Naive B cell (primary cell): ENCODE measurements around the gene TYR. TPM values are rescaled to one million over a fixed set of nuclear protein-coding genes. Genes with fewer than 3 reads are reported as not detected.

Source experiments
- ATAC-seq, 2 donors: fragments of 150-1000 bp; cut with Tn5 transposase; 2 replicates each; pipeline ENCODE4 v1.10.0; 2021; ENCODE audit warnings: low read depth in 2 of 2, mild to moderate bottlenecking in 2 of 2, moderate library complexity in 2 of 2
- DNase-seq: peaks from one replicate; pipeline ENCODE4 v3.0.0; 2022
- H3K27ac Mint-ChIP-seq, 6 donors: one replicate each; pipeline ENCODE4 v1.8.0; 2020 to 2022; ENCODE audit warnings: mild to moderate bottlenecking in 6 of 6, mixed read lengths in 6 of 6, moderate library complexity in 5 of 6, inconsistent platforms in 2 of 6
- H3K27me3 Mint-ChIP-seq, 3 donors: one replicate each; pipeline ENCODE4 v1.8.0; 2021 to 2022; ENCODE audit warnings: mixed read lengths in 3 of 3, mild to moderate bottlenecking in 1 of 3
- H3K36me3 Mint-ChIP-seq, 2 donors: one replicate each; pipeline ENCODE4 v1.8.0; 2020 to 2022; ENCODE audit warnings: mixed read lengths in 2 of 2, inconsistent platforms in 1 of 2, mild to moderate bottlenecking in 1 of 2
- H3K4me1 Mint-ChIP-seq, 3 donors: one replicate each; pipeline ENCODE4 v1.8.0; 2020 to 2022; ENCODE audit warnings: mixed read lengths in 3 of 3, inconsistent platforms in 1 of 3, mild to moderate bottlenecking in 1 of 3, moderate library complexity in 1 of 3
- H3K4me3 Mint-ChIP-seq, 8 donors: one replicate each; pipeline ENCODE4 v1.8.0; 2020 to 2022; ENCODE audit warnings: mild to moderate bottlenecking in 8 of 8, mixed read lengths in 8 of 8, moderate library complexity in 8 of 8, inconsistent platforms in 2 of 8
- H3K9me3 Mint-ChIP-seq, 7 donors: one replicate each; pipeline ENCODE4 v1.8.0; 2020 to 2022; ENCODE audit warnings: mixed read lengths in 7 of 7, mild to moderate bottlenecking in 5 of 7, inconsistent platforms in 2 of 7, moderate library complexity in 1 of 7
- polyA plus RNA-seq, 6 donors: library from polyadenylated mRNA; unstranded; fragments of 300-500 nt; fragmentation: Illumina TruSeq; gene quantifications; one replicate each; pipeline ENCODE4 v1.2.3, GENCODE V29; 2021; ENCODE audit warnings: low read depth in 6 of 6

Gene TYR
- not detected for polyA plus RNA-seq

- no peaks in the 10 kb centered on the region for H3K27me3 Mint-ChIP-seq
- no peak within 1 kb of the TSS for H3K27ac Mint-ChIP-seq
- H3K36me3 Mint-ChIP-seq: no peaks in the 10 kb centered on the region
- no peaks in the 10 kb centered on the region for H3K4me1 Mint-ChIP-seq
- peaks cover 0 to 11% (median 0%) of the 10 kb centered on the region in 7 donors for H3K9me3 Mint-ChIP-seq
- H3K4me3 Mint-ChIP-seq: no peak within 1 kb of the TSS
- ATAC-seq (no peak), DNase-seq (no peak)
Observed at GRCh38 chr11:89177691-89178231, at the start of gene TYR. Gene TYR (plus strand): TSS chr11:89177875. CDS start chr11:89177954, 79 bp downstream.

GRCh38 chr11:89136606-89137005 is 41.1 kb upstream of the TYR start:
- peaks cover 0 to 7% (median 0%) of the 10 kb centered on the region in 7 donors for H3K9me3 Mint-ChIP-seq
- no peak overlapping the region for H3K27ac Mint-ChIP-seq
- DNase-seq (no peak), ATAC-seq (no peak)
- no peaks in the 10 kb centered on the region for H3K36me3 Mint-ChIP-seq
- H3K27me3 Mint-ChIP-seq: no peaks in the 10 kb centered on the region
- H3K4me1 Mint-ChIP-seq: no peaks in the 10 kb centered on the region
- H3K4me3 Mint-ChIP-seq: no peak overlapping the region

- no peaks in the 10 kb centered on the region for H3K4me1 Mint-ChIP-seq
- peaks cover 0 to 6% (median 0%) of the 10 kb centered on the region in 7 donors for H3K9me3 Mint-ChIP-seq
- ATAC-seq: no peak
- no peaks in the 10 kb centered on the region for H3K36me3 Mint-ChIP-seq
- H3K27me3 Mint-ChIP-seq: no peaks in the 10 kb centered on the region
- no peak overlapping the region for H3K4me3 Mint-ChIP-seq
- no peak overlapping the region for H3K27ac Mint-ChIP-seq
- DNase-seq: no peak
Observed at GRCh38 chr11:89147229-89147628, 30.4 kb upstream of the TYR start.

GRCh38 chr11:89159974-89160373 is 17.7 kb upstream of the TYR start:
- peaks cover 0 to 3% (median 1%) of the 10 kb centered on the region in 7 donors for H3K9me3 Mint-ChIP-seq
- no peaks in the 10 kb centered on the region for H3K36me3 Mint-ChIP-seq

DNA sequence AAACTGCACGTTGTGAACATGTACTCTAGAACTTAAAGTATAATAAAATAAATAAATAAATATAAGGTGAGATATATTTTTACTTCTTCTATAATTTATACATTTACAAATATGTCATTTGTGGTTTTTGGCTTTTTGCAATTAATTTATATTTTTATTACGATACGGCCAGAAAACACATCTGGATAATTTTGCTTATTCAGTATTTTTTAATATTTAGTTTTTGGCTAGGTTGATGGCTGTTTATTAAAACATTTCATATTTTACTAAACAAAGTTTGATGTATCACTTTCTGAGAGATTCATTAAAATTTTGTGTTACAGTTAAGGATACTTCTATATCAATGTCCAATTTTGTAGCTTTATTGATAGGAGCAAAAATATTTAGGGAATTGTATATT is 15.7 kb upstream of the TYR start:
- no peak for DNase-seq
- H3K27me3 Mint-ChIP-seq: no peaks in the 10 kb centered on the region
- ATAC-seq: no peak
- H3K36me3 Mint-ChIP-seq: no peaks in the 10 kb centered on the region
- no peak overlapping the region for H3K27ac Mint-ChIP-seq
- H3K4me3 Mint-ChIP-seq: no peak overlapping the region
- H3K9me3 Mint-ChIP-seq: peaks cover 0 to 3% (median 0%) of the 10 kb centered on the region in 7 donors
- H3K4me1 Mint-ChIP-seq: no peaks in the 10 kb centered on the region

More at GRCh38 chr11:89159974-89160373, 17.7 kb upstream of the TYR start:
- Mint-ChIP-seq H3K4me1 (no peaks in the 10 kb centered on the region), H3K4me3 (no peak overlapping the region), H3K27ac (no peak overlapping the region), H3K27me3 (no peaks in the 10 kb centered on the region)
- ATAC-seq (no peak), DNase-seq (no peak)

DNA sequence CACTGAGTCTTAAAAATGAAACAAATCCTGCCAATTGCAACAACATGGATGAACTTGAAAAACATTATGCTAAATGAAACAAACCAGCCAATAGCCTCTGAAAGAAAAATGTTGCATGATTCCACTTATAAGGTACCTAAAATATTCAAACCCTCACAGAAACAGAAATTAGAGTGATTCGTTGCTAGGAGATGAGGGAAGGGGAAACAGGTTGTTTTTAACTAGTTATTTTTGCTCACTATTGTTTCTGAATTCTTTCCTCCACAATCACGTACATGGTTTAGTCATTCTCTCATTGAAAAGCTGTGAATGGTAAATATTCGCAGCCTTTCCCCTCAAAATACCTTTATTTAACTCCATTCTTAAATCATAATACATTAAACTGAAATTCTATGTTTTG is 14.0 kb upstream of the TYR start:
- no peak overlapping the region for H3K27ac Mint-ChIP-seq
- H3K36me3 Mint-ChIP-seq: no peaks in the 10 kb centered on the region
- H3K9me3 Mint-ChIP-seq: peaks cover 0 to 3% (median 0%) of the 10 kb centered on the region in 7 donors
- no peaks in the 10 kb centered on the region for H3K4me1 Mint-ChIP-seq
- DNase-seq (no peak), ATAC-seq (no peak)
- no peaks in the 10 kb centered on the region for H3K27me3 Mint-ChIP-seq
- H3K4me3 Mint-ChIP-seq: no peak overlapping the region

DNA sequence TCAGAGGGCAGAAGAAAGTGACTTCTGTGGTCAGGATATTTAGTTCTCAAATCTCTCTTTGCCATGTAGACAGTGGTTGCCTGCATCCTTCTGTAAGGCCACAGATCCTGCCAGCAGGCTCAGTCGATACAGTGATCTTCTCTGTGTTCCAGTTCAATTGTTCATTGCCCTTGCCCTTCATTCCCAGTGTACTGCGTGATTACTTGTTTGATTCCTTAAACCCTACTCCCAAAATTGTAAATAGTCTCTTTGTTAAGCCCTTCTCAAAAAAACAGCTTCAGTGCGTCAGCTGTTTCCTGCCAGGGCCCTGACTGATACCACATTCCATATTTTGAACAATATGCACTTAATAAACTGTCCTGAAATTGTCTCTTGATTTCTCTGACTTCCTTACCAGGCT is 9.3 kb upstream of the TYR start:
- DNase-seq (no peak), ATAC-seq (no peak)
- Mint-ChIP-seq H3K27ac (no peak overlapping the region), H3K36me3 (no peaks in the 10 kb centered on the region), H3K4me1 (no peaks in the 10 kb centered on the region), H3K4me3 (no peak overlapping the region), H3K27me3 (no peaks in the 10 kb centered on the region), H3K9me3 (peaks cover 0 to 3% (median 0%) of the 10 kb centered on the region in 7 donors)

DNA sequence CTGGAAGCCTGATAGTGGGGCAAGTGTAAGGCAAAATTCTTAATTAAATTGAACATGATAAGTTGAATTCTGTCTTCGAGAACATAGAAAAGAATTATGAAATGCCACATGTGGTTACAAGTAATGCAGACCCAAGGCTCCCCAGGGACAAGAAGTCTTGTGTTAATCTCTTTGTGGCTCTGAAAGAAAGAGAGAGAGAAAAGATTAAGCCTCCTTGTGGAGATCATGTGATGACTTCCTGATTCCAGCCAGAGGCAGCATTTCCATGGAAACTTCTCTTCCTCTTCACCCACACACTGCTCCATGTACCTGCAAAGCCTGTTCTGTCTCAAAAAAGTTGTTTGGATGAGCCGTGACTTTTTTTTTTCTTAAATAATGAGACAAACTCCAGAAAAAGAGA is 1.9 kb upstream of the TYR start:
- DNase-seq: no peak
- Mint-ChIP-seq H3K4me3 (no peak overlapping the region), H3K27ac (no peak overlapping the region), H3K27me3 (no peaks in the 10 kb centered on the region), H3K36me3 (no peaks in the 10 kb centered on the region), H3K4me1 (no peaks in the 10 kb centered on the region), H3K9me3 (peaks cover 0 to 11% (median 0%) of the 10 kb centered on the region in 7 donors)
- ATAC-seq: no peak

GRCh38 chr11:89176938-89177337 is 737 bp upstream of the TYR start:
- no peaks in the 10 kb centered on the region for H3K36me3 Mint-ChIP-seq
- no peaks in the 10 kb centered on the region for H3K27me3 Mint-ChIP-seq
- H3K9me3 Mint-ChIP-seq: peaks cover 0 to 11% (median 0%) of the 10 kb centered on the region in 7 donors
- H3K4me1 Mint-ChIP-seq: no peaks in the 10 kb centered on the region
- ATAC-seq (no peak), DNase-seq (no peak)
- no peak overlapping the region for H3K27ac Mint-ChIP-seq
- no peak overlapping the region for H3K4me3 Mint-ChIP-seq

- peaks cover 0 to 5% (median 2%) of the 10 kb centered on the region in 7 donors for H3K9me3 Mint-ChIP-seq
- ATAC-seq (no peak), DNase-seq (no peak)
- H3K36me3 Mint-ChIP-seq: no peaks in the 10 kb centered on the region
- no peaks in the 10 kb centered on the region for H3K27me3 Mint-ChIP-seq
- no peaks in the 10 kb centered on the region for H3K4me1 Mint-ChIP-seq
- H3K27ac Mint-ChIP-seq: no peak overlapping the region
- H3K4me3 Mint-ChIP-seq: no peak overlapping the region
Observed at GRCh38 chr11:89181111-89181510, 3.4 kb downstream of the TYR start.

DNA sequence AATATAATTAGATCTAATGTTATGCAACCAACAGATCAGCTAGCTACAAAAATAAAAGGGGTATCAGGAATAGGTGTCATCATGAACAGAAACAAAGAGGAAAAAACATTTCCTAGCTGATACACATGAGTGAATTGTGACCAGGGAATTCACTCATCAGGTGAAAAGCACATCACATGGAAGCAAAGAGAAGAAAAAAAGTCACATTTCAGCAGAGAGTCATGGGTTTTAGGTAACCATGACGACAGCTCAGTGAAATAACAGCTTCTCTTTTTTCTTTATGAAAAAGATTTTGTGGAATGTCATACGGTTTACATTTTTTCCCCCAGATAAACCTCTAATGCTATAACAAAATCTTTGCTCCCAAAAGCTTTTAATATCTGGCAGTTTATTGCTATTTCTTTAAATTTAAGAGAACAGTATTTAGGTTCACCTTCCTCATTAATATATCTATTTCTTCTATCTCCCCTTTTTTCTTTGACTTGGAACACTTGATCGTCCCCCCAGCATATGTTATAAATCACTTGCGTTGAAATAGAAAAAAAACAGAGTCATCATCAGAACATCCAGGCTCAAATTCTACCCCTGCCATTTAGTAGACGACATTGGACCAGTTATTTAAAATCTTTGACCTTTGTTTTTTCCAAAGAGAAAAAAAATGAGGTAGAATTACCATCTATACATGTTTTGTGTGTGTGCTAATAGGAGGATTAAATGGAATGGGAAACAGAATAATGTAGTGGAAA is 5.3 kb downstream of the TYR start:
- Mint-ChIP-seq H3K27me3 (no peaks in the 10 kb centered on the region), H3K4me3 (no peak overlapping the region), H3K27ac (no peak overlapping the region), H3K4me1 (no peaks in the 10 kb centered on the region), H3K36me3 (no peaks in the 10 kb centered on the region), H3K9me3 (peaks cover 0 to 6% (median 0%) of the 10 kb centered on the region in 7 donors)
- ATAC-seq (no peak), DNase-seq (no peak)

GRCh38 chr11:89184021-89184420 is 6.3 kb downstream of the TYR start:
- Mint-ChIP-seq H3K27ac (no peak overlapping the region), H3K36me3 (no peaks in the 10 kb centered on the region), H3K4me3 (no peak overlapping the region), H3K9me3 (peaks cover 0 to 6% (median 0%) of the 10 kb centered on the region in 7 donors), H3K27me3 (no peaks in the 10 kb centered on the region), H3K4me1 (no peaks in the 10 kb centered on the region)
- DNase-seq: no peak
- ATAC-seq: no peak

DNA sequence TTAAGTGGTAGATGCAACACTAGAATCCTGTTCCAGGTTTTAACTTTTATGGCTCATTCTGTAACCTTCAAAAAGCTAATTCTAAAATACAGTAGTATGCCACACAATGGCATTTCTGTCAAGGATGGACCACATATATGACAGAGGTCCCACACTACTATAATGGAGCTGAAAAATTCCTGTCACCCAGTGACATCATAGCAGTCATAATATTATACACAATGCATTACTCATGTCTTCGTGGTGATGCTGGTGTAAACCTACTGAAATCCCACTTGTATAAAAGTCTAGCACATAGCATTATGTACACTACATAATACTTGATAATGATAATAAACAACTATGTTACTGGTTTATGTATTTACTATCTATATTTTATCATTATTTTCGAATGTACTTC is 12.1 kb downstream of the TYR start:
- Mint-ChIP-seq H3K4me3 (no peak overlapping the region), H3K9me3 (peaks cover 0 to 4% (median 0%) of the 10 kb centered on the region in 7 donors), H3K4me1 (no peaks in the 10 kb centered on the region), H3K27me3 (no peaks in the 10 kb centered on the region), H3K27ac (no peak overlapping the region), H3K36me3 (no peaks in the 10 kb centered on the region)
- DNase-seq (no peak), ATAC-seq (no peak)

GRCh38 chr11:89201138-89201537 is 23.5 kb downstream of the TYR start:
- H3K27ac Mint-ChIP-seq: no peak overlapping the region
- no peak for ATAC-seq
- H3K27me3 Mint-ChIP-seq: no peaks in the 10 kb centered on the region
- DNase-seq: no peak
- no peak overlapping the region for H3K4me3 Mint-ChIP-seq
- no peaks in the 10 kb centered on the region for H3K4me1 Mint-ChIP-seq
- no peaks in the 10 kb centered on the region for H3K36me3 Mint-ChIP-seq
- no peaks in the 10 kb centered on the region for H3K9me3 Mint-ChIP-seq
